Activated naive CD8-positive, alpha-beta T cell treated with anti-CD3 and anti-CD28 coated beads for 36 hours (primary cell): Measurements from ENCODE around the gene PLAAT2. TPM values are rescaled to one million over a fixed set of nuclear protein-coding genes. Genes with fewer than 3 reads are reported as not detected.
"Not testable (repeated sequence)": the region's sequence is repeated elsewhere in the genome, so short reads cannot be mapped to it uniquely, and the experiment has no call there.

Source experiments
- DNase-seq: peaks from one replicate; pipeline ENCODE4 v3.0.0; 2021
- H3K27ac Mint-ChIP-seq: one replicate; pipeline ENCODE4 v1.8.0; 2022; ENCODE audit warnings: mild to moderate bottlenecking, moderate library complexity, mixed read lengths
- H3K27me3 Mint-ChIP-seq: one replicate; pipeline ENCODE4 v1.8.0; 2022; ENCODE audit warnings: mild to moderate bottlenecking, mixed read lengths
- H3K36me3 Mint-ChIP-seq: one replicate; pipeline ENCODE4 v1.8.0; 2021; ENCODE audit warnings: mild to moderate bottlenecking, mixed read lengths
- H3K4me1 Mint-ChIP-seq: one replicate; pipeline ENCODE4 v1.8.0; 2021; ENCODE audit warnings: mixed read lengths
- H3K4me3 Mint-ChIP-seq: one replicate; pipeline ENCODE4 v1.8.0; 2022; ENCODE audit warnings: mild to moderate bottlenecking, moderate library complexity, mixed read lengths
- H3K9me3 Mint-ChIP-seq: one replicate; pipeline ENCODE4 v1.8.0; 2022; ENCODE audit warnings: mixed read lengths
- total RNA-seq, 2 experiments: library from RNA; stranded (reverse); gene quantifications; one replicate each; pipeline ENCODE4 v1.2.3, GENCODE V29; 2021

PLAAT2 gene
- total RNA-seq, 2 experiments from 2014 or later, result 0.52 to 1.0 TPM

GRCh38 chr11:63537293-63538101 is 25.7 kb downstream of the PLAAT2 start:
- Mint-ChIP-seq H3K27ac (peak overlapping the region; percentile 89), H3K36me3 (no peaks in the 10 kb centered on the region), H3K27me3 (no peaks in the 10 kb centered on the region), H3K4me3 (peak overlapping the region; percentile 84), H3K9me3 (no peaks in the 10 kb centered on the region), H3K4me1 (peaks cover 75% of the 10 kb centered on the region)
- DNase-seq, result no peak

DNA sequence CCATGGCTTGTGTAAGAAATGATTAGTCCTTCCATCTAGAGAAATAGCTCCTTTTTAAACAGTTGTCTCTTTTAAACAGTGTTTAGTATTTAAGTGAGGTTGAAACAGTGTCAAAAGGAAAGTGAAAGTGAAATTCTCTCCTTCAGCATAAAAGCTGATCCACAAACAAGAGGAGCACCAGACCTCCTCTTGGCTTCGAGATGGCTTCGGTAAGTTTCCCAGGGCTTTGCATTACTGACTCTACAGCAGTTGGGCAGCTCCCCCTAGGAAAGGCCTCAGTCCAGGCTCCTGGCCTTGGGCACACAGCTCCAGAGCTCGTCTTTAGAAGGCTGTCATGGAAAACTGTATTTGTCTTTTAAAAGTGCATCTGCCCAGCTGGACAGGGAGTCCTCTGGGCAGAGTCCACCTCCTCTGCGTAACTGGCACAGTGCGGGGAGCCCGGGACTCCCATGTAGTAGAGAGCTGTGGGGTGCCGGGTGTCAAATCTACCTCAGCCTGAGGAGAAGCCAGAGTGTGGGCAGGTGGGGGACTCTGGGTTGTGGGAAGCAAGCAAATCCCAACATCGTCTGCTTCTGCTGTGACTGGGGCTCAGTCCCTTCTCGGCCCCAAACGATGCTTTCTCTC is 26.4 kb downstream of the PLAAT2 start, which contains the start of gene PLAAT4:
Gene PLAAT4 (plus strand): TSS at position 140 of the 624 bp plus-strand sequence. CDS start 61 bp downstream, at position 201.
- Mint-ChIP-seq H3K4me3 (peak within 1 kb of the TSS; percentile 84), H3K4me1 (peaks cover 76% of the 10 kb centered on the region), H3K36me3 (no peaks in the 10 kb centered on the region), H3K9me3 (no peaks in the 10 kb centered on the region), H3K27ac (peak within 1 kb of the TSS; percentile 89), H3K27me3 (no peaks in the 10 kb centered on the region)
- peak; percentile 18 for DNase-seq

GRCh38 chr11:63535734-63536133 is 27.4 kb downstream of the PLAAT2 start:
- no peaks in the 10 kb centered on the region for H3K27me3 Mint-ChIP-seq
- peak overlapping the region; percentile 89 for H3K27ac Mint-ChIP-seq
- H3K4me1 Mint-ChIP-seq, result peaks cover 77% of the 10 kb centered on the region
- DNase-seq, result peak; percentile 33
- H3K9me3 Mint-ChIP-seq, result peaks cover 1% of the 10 kb centered on the region
- H3K4me3 Mint-ChIP-seq, result peak overlapping the region; percentile 84
- H3K36me3 Mint-ChIP-seq, result no peaks in the 10 kb centered on the region

- Mint-ChIP-seq H3K4me3 (peak overlapping the region; percentile 22), H3K27ac (peak overlapping the region; percentile 60), H3K9me3 (peaks cover 1% of the 10 kb centered on the region), H3K27me3 (no peaks in the 10 kb centered on the region), H3K36me3 (peaks cover 1% of the 10 kb centered on the region), H3K4me1 (peaks cover 76% of the 10 kb centered on the region)
- peak; percentile 17 for DNase-seq
These were observed 28.2 kb downstream of the PLAAT2 start for GRCh38 chr11:63534895-63535461.

- Mint-ChIP-seq H3K36me3 (peaks cover 1% of the 10 kb centered on the region), H3K4me1 (peaks cover 80% of the 10 kb centered on the region), H3K27me3 (no peaks in the 10 kb centered on the region), H3K27ac (no peak overlapping the region), H3K4me3 (no peak overlapping the region), H3K9me3 (peaks cover 1% of the 10 kb centered on the region)
- no peak for DNase-seq
These were observed 29.1 kb downstream of the PLAAT2 start for GRCh38 chr11:63534076-63534475.

GRCh38 chr11:63532799-63533475 is 30.2 kb downstream of the PLAAT2 start:
- H3K9me3 Mint-ChIP-seq, result peaks cover 1% of the 10 kb centered on the region
- no peak overlapping the region for H3K27ac Mint-ChIP-seq
- no peaks in the 10 kb centered on the region for H3K27me3 Mint-ChIP-seq
- DNase-seq, result no peak
- no peak overlapping the region for H3K4me3 Mint-ChIP-seq
- peaks cover 1% of the 10 kb centered on the region for H3K36me3 Mint-ChIP-seq
- H3K4me1 Mint-ChIP-seq, result peaks cover 72% of the 10 kb centered on the region

GRCh38 chr11:63532117-63532516 is 31.1 kb downstream of the PLAAT2 start:
- H3K4me3 Mint-ChIP-seq, result no peak overlapping the region
- H3K27me3 Mint-ChIP-seq, result no peaks in the 10 kb centered on the region
- H3K4me1 Mint-ChIP-seq, result peaks cover 65% of the 10 kb centered on the region
- DNase-seq, result no peak
- H3K27ac Mint-ChIP-seq, result peak overlapping the region; percentile 14
- peaks cover 1% of the 10 kb centered on the region for H3K9me3 Mint-ChIP-seq
- H3K36me3 Mint-ChIP-seq, result peaks cover 1% of the 10 kb centered on the region

- H3K27me3 Mint-ChIP-seq, H3K9me3 Mint-ChIP-seq, H3K36me3 Mint-ChIP-seq: not testable (repeated sequence)
- Mint-ChIP-seq H3K27ac (peak overlapping the region; percentile 67), H3K4me1 (peaks cover 57% of the 10 kb centered on the region), H3K4me3 (peak overlapping the region; percentile 45)
- DNase-seq, result peak; percentile 37
These were observed 31.9 kb downstream of the PLAAT2 start for GRCh38 chr11:63531074-63531792.

GRCh38 chr11:63530021-63530420 is 33.2 kb downstream of the PLAAT2 start:
- DNase-seq, result no peak
- no peak overlapping the region for H3K4me3 Mint-ChIP-seq
- H3K27ac Mint-ChIP-seq, result peak overlapping the region; percentile 69
- H3K27me3 Mint-ChIP-seq, result no peaks in the 10 kb centered on the region
- H3K36me3 Mint-ChIP-seq, result peaks cover 1% of the 10 kb centered on the region
- peaks cover 45% of the 10 kb centered on the region for H3K4me1 Mint-ChIP-seq
- H3K9me3 Mint-ChIP-seq, result peaks cover 1% of the 10 kb centered on the region

DNA sequence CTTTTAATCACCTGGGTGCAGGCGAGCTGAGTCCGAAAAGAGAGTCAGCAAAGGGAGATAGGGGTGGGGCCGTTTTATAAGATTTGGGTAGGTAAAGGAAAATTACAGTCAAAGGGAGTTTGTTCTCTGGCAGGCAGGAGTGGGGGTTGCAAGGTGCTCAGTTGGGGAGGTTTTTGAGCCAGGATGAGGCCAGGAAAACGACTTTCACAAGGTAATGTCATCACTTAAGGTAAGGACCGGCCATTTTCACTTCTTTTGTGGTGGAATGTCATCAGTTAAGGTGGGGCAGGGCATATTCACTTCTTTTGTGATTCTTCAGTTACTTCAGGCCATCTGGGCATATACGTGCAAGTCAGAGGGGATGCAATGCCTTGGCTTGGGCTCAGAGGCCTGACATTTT is 33.8 kb downstream of the PLAAT2 start:
- not testable (repeated sequence) for H3K9me3 Mint-ChIP-seq, H3K4me3 Mint-ChIP-seq, DNase-seq, H3K27me3 Mint-ChIP-seq, H3K36me3 Mint-ChIP-seq
- H3K4me1 Mint-ChIP-seq, result peaks cover 41% of the 10 kb centered on the region
- H3K27ac Mint-ChIP-seq, result peak overlapping the region; percentile 59

DNA sequence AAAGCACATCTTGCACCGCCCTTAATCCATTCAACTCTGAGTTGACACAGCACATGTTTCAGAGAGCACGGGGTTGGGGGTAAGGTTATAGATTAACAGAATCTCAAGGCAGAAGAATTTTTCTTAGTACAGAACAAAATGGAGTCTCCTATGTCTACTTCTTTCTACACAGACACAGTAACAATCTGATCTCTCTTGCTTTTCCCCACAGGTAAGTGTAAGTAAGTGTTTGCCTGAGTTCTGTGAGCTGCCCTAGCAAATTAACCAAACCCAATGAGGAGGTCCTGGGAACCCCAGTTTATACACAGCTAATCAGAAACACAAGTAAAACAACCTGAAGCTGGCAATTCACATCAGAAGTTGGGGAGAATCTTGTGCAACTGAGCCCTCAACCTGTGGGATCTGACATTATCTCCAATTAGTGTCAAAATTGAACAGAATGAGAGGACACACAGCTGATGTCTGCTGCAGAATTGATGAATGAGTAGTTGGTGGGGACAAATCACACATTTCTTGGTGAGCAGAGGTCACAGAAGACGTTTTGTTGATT is 34.4 kb downstream of the PLAAT2 start:
- peaks cover 36% of the 10 kb centered on the region for H3K4me1 Mint-ChIP-seq
- H3K4me3 Mint-ChIP-seq, H3K36me3 Mint-ChIP-seq, H3K27ac Mint-ChIP-seq, DNase-seq, H3K9me3 Mint-ChIP-seq, H3K27me3 Mint-ChIP-seq: not testable (repeated sequence)

- not testable (repeated sequence) for H3K4me3 Mint-ChIP-seq
These were observed 35.0 kb downstream of the PLAAT2 start for GRCh38 chr11:63528156-63528555.

DNA sequence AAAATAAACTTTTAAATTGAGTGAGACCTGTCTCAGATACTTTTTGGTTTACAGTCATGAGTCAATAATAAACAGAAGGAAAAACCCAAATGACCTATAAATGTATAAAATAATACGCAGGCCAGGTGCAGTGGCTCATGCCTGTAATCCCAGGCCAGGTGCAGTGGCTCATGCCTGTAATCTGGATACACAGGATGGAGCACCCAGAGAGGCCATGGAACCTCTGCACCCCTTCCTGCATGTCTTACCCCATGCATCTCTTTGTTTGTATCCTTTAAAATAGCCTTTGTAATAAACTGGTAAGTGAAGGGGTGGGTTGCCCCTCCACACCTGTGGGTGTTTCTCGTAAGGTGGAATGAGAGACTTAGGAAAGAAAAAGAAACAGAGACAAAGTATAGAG is 35.5 kb downstream of the PLAAT2 start:
- Mint-ChIP-seq H3K4me3 (no peak overlapping the region), H3K36me3 (peaks cover 1% of the 10 kb centered on the region)

More at GRCh38 chr11:63528156-63528555, 35.0 kb downstream of the PLAAT2 start:
- not testable (repeated sequence) for H3K27ac Mint-ChIP-seq, H3K36me3 Mint-ChIP-seq, DNase-seq, H3K27me3 Mint-ChIP-seq, H3K9me3 Mint-ChIP-seq
- H3K4me1 Mint-ChIP-seq, result peaks cover 29% of the 10 kb centered on the region

DNA sequence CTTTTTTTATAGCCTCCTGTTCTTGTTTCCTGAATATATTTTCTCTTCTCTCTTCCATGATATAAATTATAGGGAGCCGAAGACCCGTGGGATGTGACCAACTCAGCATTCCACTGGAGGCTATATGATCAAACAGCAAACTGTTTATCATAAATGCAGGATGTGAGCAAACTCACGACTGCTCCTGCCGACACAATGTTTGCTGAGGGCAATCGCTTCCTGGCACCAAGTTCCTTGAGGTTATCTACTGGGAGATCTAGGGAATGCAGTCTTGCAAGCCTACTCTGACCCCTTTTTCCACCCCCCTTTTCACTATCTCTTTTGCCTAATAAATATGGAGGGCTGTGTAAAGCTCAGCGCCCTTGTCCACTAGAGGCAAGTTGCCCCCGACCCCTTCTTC is 40.0 kb downstream of the PLAAT2 start:
- peaks cover 5% of the 10 kb centered on the region for H3K9me3 Mint-ChIP-seq
- H3K27ac Mint-ChIP-seq, result no peak overlapping the region
- no peaks in the 10 kb centered on the region for H3K36me3 Mint-ChIP-seq
- H3K4me3 Mint-ChIP-seq, result no peak overlapping the region
- DNase-seq, result no peak
- peaks cover 5% of the 10 kb centered on the region for H3K4me1 Mint-ChIP-seq
- no peaks in the 10 kb centered on the region for H3K27me3 Mint-ChIP-seq

More for the DNA sequence above, 35.5 kb downstream of the PLAAT2 start:
- peaks cover 5% of the 10 kb centered on the region for H3K9me3 Mint-ChIP-seq
- DNase-seq, result no peak
- no peak overlapping the region for H3K27ac Mint-ChIP-seq
- no peaks in the 10 kb centered on the region for H3K27me3 Mint-ChIP-seq
- H3K4me1 Mint-ChIP-seq, result peaks cover 27% of the 10 kb centered on the region
